C4-2B (cell line): ENCODE results near the gene SCUBE3.

Experiments used
- H3K27ac ChIP-seq: fragments of 450-650 bp; 2 replicates; pipeline ENCODE4 v1.5.1; 2017
- ZFX ChIP-seq: fragments of 450-650 bp; IDR thresholded peaks from 2 replicates; pipeline ENCODE4 v1.6.1; 2017
- TF ChIP-seq, protein P1 (sequence below): fragments of 450-650 bp; conservative IDR thresholded peaks from 2 replicates; pipeline ENCODE4 v1.5.1; 2017; ENCODE audit warnings: mild to moderate bottlenecking

SCUBE3 gene

DNA sequence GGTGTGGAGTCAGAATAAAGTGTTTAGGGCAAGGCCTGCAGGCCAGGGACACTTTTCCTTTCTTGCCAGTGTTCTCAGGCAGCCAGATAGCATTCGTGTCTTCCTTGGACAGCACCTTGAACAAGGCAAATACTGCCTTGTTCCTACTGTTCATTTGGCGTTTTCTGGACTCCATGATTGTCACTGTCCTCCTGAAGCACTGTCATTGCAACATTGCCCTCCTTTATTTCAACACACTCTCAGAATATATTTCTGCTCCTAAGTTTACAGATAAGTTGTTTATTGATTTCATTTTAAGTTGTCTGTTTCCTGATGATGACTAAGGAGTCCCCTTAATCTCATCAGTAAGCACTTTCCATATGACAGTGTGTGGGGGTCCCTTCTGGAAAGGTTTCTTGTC, 68.7 kb downstream of the SCUBE3 start:
- TF ChIP-seq ZFX, result no peak
- TF ChIP-seq, protein P1, sequence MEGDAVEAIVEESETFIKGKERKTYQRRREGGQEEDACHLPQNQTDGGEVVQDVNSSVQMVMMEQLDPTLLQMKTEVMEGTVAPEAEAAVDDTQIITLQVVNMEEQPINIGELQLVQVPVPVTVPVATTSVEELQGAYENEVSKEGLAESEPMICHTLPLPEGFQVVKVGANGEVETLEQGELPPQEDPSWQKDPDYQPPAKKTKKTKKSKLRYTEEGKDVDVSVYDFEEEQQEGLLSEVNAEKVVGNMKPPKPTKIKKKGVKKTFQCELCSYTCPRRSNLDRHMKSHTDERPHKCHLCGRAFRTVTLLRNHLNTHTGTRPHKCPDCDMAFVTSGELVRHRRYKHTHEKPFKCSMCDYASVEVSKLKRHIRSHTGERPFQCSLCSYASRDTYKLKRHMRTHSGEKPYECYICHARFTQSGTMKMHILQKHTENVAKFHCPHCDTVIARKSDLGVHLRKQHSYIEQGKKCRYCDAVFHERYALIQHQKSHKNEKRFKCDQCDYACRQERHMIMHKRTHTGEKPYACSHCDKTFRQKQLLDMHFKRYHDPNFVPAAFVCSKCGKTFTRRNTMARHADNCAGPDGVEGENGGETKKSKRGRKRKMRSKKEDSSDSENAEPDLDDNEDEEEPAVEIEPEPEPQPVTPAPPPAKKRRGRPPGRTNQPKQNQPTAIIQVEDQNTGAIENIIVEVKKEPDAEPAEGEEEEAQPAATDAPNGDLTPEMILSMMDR, result no peak

GRCh38 chr6:35283361-35283760, 69.6 kb downstream of the SCUBE3 start:
- H3K27ac ChIP-seq, result no peak overlapping the region
- no peak for TF ChIP-seq ZFX
- TF ChIP-seq, protein P1, result no peak

More for the DNA sequence above, 68.7 kb downstream of the SCUBE3 start:
- H3K27ac ChIP-seq, result no peak overlapping the region

- TF ChIP-seq, protein P1, result no peak
- TF ChIP-seq ZFX, result no peak
- H3K27ac ChIP-seq, result no peak overlapping the region
Measured at GRCh38 chr6:35287671-35288396, 74.1 kb downstream of the SCUBE3 start.

- TF ChIP-seq ZFX, result no peak
- TF ChIP-seq, protein P1, result no peak
- H3K27ac ChIP-seq, result no peak overlapping the region
Measured at GRCh38 chr6:35288834-35289233, 75.1 kb downstream of the SCUBE3 start.

GRCh38 chr6:35291491-35291890, 77.7 kb downstream of the SCUBE3 start:
- no peak for TF ChIP-seq ZFX
- TF ChIP-seq, protein P1, result no peak
- H3K27ac ChIP-seq, result no peak overlapping the region

DNA sequence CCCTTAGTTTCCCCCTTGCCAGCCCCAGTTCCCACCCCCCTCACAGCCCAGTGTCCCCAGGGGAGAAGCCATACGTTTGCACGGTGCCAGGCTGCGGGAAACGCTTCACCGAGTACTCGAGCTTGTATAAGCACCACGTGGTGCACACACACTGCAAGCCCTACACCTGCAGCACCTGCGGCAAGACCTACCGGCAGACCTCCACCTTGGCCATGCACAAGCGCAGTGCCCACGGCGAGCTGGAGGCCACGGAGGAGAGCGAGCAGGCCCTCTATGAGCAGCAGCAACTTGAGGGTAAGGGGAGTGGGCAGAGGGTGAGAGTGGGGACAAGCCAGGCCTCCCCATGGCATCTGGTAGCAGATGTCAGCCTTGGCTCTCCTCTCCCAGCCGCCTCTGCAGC, 78.7 kb downstream of the SCUBE3 start:
- TF ChIP-seq ZFX, result no peak
- TF ChIP-seq, protein P1, result no peak
- H3K27ac ChIP-seq, result no peak overlapping the region

DNA sequence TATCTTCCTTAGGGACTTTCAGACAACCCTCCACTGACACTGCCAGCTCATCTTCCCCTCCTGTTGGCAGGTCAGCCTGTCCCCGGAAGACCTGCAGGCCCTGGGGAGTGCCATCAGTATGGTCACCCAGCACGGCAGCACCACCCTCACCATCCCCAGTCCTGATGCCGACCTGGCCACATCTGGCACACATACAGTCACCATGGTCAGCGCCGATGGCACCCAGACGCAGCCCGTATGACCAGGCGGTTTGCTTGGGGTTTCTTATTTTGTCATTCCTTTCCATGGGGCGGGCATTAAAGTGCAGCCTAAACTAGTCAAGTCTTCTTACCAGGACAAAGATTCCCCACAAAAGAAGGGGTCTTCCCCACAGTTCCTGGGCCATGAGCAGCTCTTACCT, 79.9 kb downstream of the SCUBE3 start:
- TF ChIP-seq ZFX, result no peak
- TF ChIP-seq, protein P1, result no peak

More for the DNA sequence above, 79.9 kb downstream of the SCUBE3 start:
- no peak overlapping the region for H3K27ac ChIP-seq
